Stimulated activated CD4-positive, alpha-beta T cell treated with anti-CD3 and anti-CD28 coated beads, Interleukin-1b, Interleukin-23, amount 100 ng/mL, for 4 hours (primary cell): ENCODE results near the gene PHLDB1.
"Not testable (repeated sequence)": the region's sequence is repeated elsewhere in the genome, so short reads cannot be mapped to it uniquely, and the experiment has no call there.

Experiments used
- DNase-seq, 2 donors: peaks; one replicate each; pipeline ENCODE4 v3.0.0-alpha.2; 2020; ENCODE audit warnings: low read depth in 2 of 2

PHLDB1 gene

GRCh38 chr11:118605116-118605867 lies 2.1 kb upstream of the PHLDB1 start:
- no peak for DNase-seq

GRCh38 chr11:118606157-118606843 lies 1.1 kb upstream of the PHLDB1 start:
- DNase-seq: no peak

- no peak for DNase-seq
Measured at GRCh38 chr11:118606844-118607228, 579 bp upstream of the PHLDB1 start.

GRCh38 chr11:118608360-118609227 lies 1.2 kb downstream of the PHLDB1 start:
- peak; percentile 66 to 90 for DNase-seq

- peak in 1 of 2 donors; percentile 25 for DNase-seq
Measured at GRCh38 chr11:118609380-118610224, 2.2 kb downstream of the PHLDB1 start.

- DNase-seq: peak in 1 of 2 donors; percentile 17
Measured at GRCh38 chr11:118610225-118610772, 2.9 kb downstream of the PHLDB1 start.

- DNase-seq: peak; percentile 86 to 88
Measured at GRCh38 chr11:118610773-118611432, 3.5 kb downstream of the PHLDB1 start.

- DNase-seq: not testable (repeated sequence)
Measured at GRCh38 chr11:118611433-118611795, 4.0 kb downstream of the PHLDB1 start.

- DNase-seq: no peak
Measured at GRCh38 chr11:118612378-118612777, 5.0 kb downstream of the PHLDB1 start.

GRCh38 chr11:118614511-118614910 lies 7.1 kb downstream of the PHLDB1 start:
- no peak for DNase-seq

- no peak for DNase-seq
Measured at GRCh38 chr11:118615282-118615975, 8.0 kb downstream of the PHLDB1 start.

GRCh38 chr11:118615976-118616371 lies 8.6 kb downstream of the PHLDB1 start:
- DNase-seq: no peak

GRCh38 chr11:118618115-118618990 lies 10.9 kb downstream of the PHLDB1 start:
- DNase-seq: no peak

GRCh38 chr11:118618991-118619375 lies 11.6 kb downstream of the PHLDB1 start:
- DNase-seq: no peak

GRCh38 chr11:118619444-118620197 lies 12.2 kb downstream of the PHLDB1 start:
- DNase-seq: no peak

- no peak for DNase-seq
Measured at GRCh38 chr11:118620529-118621070, 13.2 kb downstream of the PHLDB1 start.

- DNase-seq: peak in 1 of 2 donors; percentile 15
Measured at GRCh38 chr11:118621071-118621783, 13.8 kb downstream of the PHLDB1 start.
